Measurements from ENCODE around the gene PRIM2.
"Not testable (repeated sequence)": the region's sequence is repeated elsewhere in the genome, so short reads cannot be mapped to it uniquely, and the experiment has no call there.

Gene PRIM2

GRCh38 chr6:57445790-57446468 is 128.5 kb downstream of the PRIM2 start:
- DNase-seq (ENCODE audit: low spot score) = not testable (repeated sequence)

GRCh38 chr6:57449496-57450066 is 132.2 kb downstream of the PRIM2 start:
- DNase-seq (ENCODE audit: low spot score) = not testable (repeated sequence)

GRCh38 chr6:57459781-57460180 is 142.4 kb downstream of the PRIM2 start:
- DNase-seq (ENCODE audit: low spot score) = not testable (repeated sequence)

GRCh38 chr6:57461022-57461421 is 143.6 kb downstream of the PRIM2 start:
- DNase-seq (ENCODE audit: low spot score) = not testable (repeated sequence)

- DNase-seq (ENCODE audit: low spot score) = not testable (repeated sequence)
Observed at GRCh38 chr6:57463809-57464208, 146.4 kb downstream of the PRIM2 start.

- DNase-seq (ENCODE audit: low spot score) = not testable (repeated sequence)
Observed at GRCh38 chr6:57465968-57466367, 148.5 kb downstream of the PRIM2 start.

- DNase-seq (ENCODE audit: low spot score) = no peak
Observed at GRCh38 chr6:57469072-57469471, 151.6 kb downstream of the PRIM2 start.

GRCh38 chr6:57470148-57470547 is 152.7 kb downstream of the PRIM2 start:
- not testable (repeated sequence) for DNase-seq (ENCODE audit: low spot score)

- DNase-seq (ENCODE audit: low spot score) = not testable (repeated sequence)
Observed at GRCh38 chr6:57471314-57471864, 154.0 kb downstream of the PRIM2 start.

GRCh38 chr6:57472861-57473362 is 155.5 kb downstream of the PRIM2 start:
- not testable (repeated sequence) for DNase-seq (ENCODE audit: low spot score)

GRCh38 chr6:57474862-57475475 is 157.5 kb downstream of the PRIM2 start:
- not testable (repeated sequence) for DNase-seq (ENCODE audit: low spot score)

GRCh38 chr6:57475656-57476055 is 158.2 kb downstream of the PRIM2 start:
- not testable (repeated sequence) for DNase-seq (ENCODE audit: low spot score)

- not testable (repeated sequence) for DNase-seq (ENCODE audit: low spot score)
Observed at GRCh38 chr6:57480194-57480593, 162.8 kb downstream of the PRIM2 start.

GRCh38 chr6:57481121-57481520 is 163.7 kb downstream of the PRIM2 start:
- not testable (repeated sequence) for DNase-seq (ENCODE audit: low spot score)

- DNase-seq (ENCODE audit: low spot score) = not testable (repeated sequence)
Observed at GRCh38 chr6:57482471-57482870, 165.0 kb downstream of the PRIM2 start.

- not testable (repeated sequence) for DNase-seq (ENCODE audit: low spot score)
Observed at GRCh38 chr6:57486494-57487081, 169.2 kb downstream of the PRIM2 start.

GRCh38 chr6:57488551-57488950 is 171.1 kb downstream of the PRIM2 start:
- not testable (repeated sequence) for DNase-seq (ENCODE audit: low spot score)

- DNase-seq (ENCODE audit: low spot score) = not testable (repeated sequence)
Observed at GRCh38 chr6:57489887-57490286, 172.5 kb downstream of the PRIM2 start.

GRCh38 chr6:57491795-57492194 is 174.4 kb downstream of the PRIM2 start:
- DNase-seq (ENCODE audit: low spot score) = not testable (repeated sequence)

GRCh38 chr6:57496251-57496650 is 178.8 kb downstream of the PRIM2 start:
- not testable (repeated sequence) for DNase-seq (ENCODE audit: low spot score)

- not testable (repeated sequence) for DNase-seq (ENCODE audit: low spot score)
Observed at GRCh38 chr6:57500368-57501021, 183.1 kb downstream of the PRIM2 start.

- not testable (repeated sequence) for DNase-seq (ENCODE audit: low spot score)
Observed at GRCh38 chr6:57502387-57502786, 185.0 kb downstream of the PRIM2 start.

Measured in activated CD4-positive, alpha-beta T cell treated with anti-CD3 and anti-CD28 coated beads, Interleukin-2, Interleukin-4, amounts not matched to agents 100 ng/mL and 50 ng/mL, durations not matched to agents 16 hours and 8 hours (primary cell).